Right forelimb (tissue), 1 donor: ENCODE results near the gene TADA2A.
"Not testable (repeated sequence)": the region's sequence is repeated elsewhere in the genome, so short reads cannot be mapped to it uniquely, and the experiment has no call there.

Experiments used
- DNase-seq: peaks from one replicate; pipeline ENCODE4 v3.0.0-alpha.2; 2018

The TADA2A gene

DNA sequence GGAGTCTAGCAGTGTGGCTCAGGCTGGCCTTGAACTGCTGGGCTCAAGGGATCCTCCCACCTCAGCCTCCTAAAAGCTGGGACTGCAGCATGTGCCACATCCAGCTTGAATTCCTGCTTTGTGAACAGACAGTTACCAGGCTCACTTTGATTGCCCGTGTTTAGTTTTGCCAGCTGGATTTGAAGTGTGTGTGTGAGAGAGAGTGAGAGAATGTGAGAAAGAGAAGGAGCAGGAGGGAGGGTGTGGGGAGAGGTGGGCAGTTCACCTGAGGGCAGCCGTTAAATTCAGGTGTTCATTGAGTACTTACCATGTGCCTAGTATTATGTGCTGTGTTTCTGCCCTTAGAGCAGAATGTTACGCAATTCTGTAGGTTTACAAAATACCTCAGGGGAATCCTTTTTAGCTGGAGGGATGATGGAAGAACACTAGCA is 87.7 kb downstream of the TADA2A start:
- no peak for DNase-seq

DNA sequence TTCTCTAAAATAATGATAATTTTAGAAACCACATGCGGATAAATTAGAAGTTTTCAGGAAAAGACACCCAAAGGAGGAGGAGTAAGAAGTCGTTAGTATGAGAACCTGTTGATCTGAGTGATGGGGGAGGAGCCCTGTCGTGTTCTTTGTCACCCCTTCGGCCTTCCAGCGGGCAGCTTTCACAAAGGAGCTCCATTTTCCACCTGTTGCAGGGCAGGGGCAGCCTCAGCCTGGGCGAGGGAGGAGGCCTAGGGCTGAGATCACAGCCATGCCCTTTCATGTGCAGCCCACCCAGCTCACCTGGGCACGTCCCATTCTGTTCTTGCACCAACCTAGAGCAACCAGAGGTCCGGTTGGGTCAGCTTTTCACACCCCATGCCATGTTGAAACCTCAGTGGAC is 88.3 kb downstream of the TADA2A start:
- DNase-seq = no peak

GRCh38 chr17:37500378-37500777 is 93.7 kb downstream of the TADA2A start:
- no peak for DNase-seq

DNA sequence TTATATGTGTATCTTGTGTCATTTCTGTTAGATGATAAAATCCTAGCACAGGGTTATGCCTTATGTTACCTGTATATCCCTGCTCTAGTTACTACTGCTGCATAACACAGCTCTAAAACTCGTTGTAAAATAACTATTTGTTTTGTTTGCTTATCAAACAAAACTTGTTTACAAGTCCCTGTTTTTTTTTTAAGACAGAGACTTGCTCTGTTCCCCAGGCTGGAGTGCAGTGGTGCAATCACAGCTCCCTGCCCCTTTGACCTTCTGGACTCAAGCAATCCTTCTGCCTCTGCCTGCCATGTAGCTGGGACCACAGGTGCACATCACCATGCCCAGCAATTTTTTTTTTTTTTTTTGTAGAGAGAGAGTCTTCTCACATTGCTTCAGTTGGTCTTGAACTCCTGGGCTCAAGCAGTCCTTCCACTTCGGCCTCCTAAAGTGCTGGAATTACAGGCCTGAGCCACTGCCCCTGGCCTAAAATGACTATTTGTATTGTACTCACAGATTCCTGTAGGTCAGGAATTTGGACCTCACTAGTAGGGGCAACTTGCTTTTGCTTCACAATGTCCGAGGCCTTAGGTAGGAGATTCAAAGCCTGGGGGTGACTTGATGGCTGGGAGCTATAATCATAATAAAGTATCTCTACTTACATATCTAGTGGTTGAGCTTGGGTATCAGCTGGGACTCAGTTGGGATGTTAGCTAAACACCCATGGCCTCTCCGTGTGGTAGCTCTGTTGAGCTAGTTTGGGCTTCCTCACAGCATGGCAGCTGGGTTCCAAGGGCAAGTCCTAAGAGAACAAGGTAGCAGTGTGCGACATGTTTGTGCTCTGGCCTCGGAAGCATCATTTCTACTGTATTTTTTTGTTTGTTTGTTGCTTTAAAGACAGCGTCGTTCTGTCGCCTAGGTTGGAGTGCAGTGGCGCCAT is 95.6 kb downstream of the TADA2A start:
- DNase-seq = no peak

GRCh38 chr17:37503148-37503547 is 96.5 kb downstream of the TADA2A start:
- DNase-seq = no peak

DNA sequence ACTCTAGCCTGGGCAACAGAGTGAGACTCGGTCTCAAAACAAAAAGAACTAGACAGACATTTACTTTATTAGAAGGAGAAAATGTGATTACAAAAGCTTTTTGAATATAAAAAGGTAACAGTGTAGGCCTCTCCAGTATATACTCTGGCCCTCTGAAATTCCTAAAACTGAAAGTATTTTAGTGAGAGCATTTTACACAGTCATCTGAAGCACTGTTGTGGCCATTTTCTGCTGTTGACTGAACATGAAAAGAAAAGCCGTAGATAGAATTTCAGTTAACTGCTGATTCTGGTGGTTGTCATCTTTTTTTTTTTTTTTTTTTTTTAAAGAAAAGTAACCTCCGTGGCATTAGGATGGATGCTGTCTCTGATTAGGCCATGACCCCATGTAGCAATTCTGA is 98.6 kb downstream of the TADA2A start:
- no peak for DNase-seq

DNA sequence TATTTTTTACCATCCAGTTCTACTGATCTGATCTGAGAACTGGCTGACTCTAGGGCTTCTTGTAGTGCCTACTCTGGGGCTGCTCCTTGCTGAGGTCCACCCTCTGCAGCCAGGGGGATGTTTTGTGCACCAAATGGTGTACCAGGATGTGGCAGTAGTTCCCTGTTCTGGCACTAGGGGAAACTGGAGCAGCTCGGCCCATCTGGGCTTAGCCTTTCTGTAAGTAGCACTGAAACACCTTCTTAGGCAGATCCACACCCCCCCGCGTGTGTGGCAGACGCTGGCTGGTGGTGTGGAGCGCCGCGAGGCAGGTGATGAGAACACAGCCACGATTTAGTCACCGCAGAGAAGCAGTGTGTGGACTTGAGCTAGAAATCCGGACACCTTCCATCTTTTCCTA is 100.0 kb downstream of the TADA2A start:
- DNase-seq = no peak

- DNase-seq = no peak
Measured at GRCh38 chr17:37507111-37507510, 100.4 kb downstream of the TADA2A start.

DNA sequence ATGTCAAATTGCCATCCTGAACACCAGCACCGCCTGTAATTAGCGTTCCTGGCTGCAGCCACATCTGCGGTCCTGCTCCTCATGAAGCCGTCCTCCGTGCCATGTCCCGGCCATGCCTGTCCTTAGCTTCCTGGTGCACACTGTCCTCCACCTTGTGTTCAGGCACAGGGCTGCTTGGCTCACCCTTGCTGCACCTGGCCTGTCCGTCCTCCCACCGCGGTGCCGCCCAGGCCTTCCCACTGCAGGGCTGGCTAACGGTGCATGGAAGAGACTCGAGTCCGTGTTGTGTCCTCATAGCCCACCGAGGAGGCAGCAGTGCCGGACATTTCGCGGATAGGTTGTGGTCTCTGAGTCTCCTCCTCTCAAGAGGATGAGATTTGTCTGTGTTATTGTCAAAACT is 103.4 kb downstream of the TADA2A start:
- DNase-seq = no peak

DNA sequence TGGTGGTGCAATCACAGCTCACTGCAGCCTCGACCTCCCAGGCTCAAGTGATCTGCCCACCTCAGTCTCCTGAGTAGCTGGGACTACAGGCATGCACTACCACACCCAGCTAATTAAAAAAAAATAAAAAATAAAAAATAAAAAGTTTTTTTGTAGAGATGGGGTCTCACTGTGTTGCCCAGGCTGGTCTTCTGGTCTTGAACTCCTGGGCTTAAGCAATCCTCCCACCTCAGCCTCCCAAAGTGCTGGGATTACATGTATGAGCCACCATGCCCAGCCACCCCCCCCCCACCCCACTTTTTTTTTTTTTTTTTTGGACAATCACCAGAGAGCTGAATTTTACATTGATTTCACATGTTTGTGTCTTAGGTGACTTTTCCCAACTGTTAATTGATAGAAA is 105.0 kb downstream of the TADA2A start:
- DNase-seq = not testable (repeated sequence)

GRCh38 chr17:37512442-37513068 is 105.9 kb downstream of the TADA2A start:
- DNase-seq = no peak

GRCh38 chr17:37513711-37514110 is 107.0 kb downstream of the TADA2A start:
- DNase-seq = no peak

GRCh38 chr17:37516127-37516571 is 109.5 kb downstream of the TADA2A start:
- no peak for DNase-seq

GRCh38 chr17:37517881-37518280 is 111.2 kb downstream of the TADA2A start:
- no peak for DNase-seq

GRCh38 chr17:37518826-37519225 is 112.1 kb downstream of the TADA2A start:
- DNase-seq = no peak

- DNase-seq = no peak
Measured at GRCh38 chr17:37519251-37519985, 112.7 kb downstream of the TADA2A start.

DNA sequence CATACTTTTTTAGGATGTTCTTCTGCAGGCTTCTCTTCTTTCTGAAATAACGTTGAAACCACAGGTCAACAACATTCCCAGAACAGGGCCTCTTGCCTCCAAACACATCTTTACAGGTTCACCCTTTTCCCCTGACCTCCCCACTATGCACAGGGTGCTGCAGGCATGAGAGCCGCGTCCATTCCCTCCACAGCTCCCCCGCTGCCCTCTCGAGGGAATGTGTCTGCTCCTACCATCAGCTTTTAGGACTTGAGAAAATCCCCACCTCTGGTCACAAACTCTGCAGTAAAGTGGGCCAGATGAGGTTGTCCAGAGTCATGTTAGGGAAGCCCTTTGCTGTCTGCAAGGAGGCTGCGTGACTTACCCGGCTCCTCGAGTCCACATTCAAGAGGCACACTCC is 113.5 kb downstream of the TADA2A start:
- DNase-seq = no peak

GRCh38 chr17:37521821-37522220 is 115.1 kb downstream of the TADA2A start:
- DNase-seq = no peak

GRCh38 chr17:37523715-37524219 is 117.1 kb downstream of the TADA2A start:
- DNase-seq = no peak

DNA sequence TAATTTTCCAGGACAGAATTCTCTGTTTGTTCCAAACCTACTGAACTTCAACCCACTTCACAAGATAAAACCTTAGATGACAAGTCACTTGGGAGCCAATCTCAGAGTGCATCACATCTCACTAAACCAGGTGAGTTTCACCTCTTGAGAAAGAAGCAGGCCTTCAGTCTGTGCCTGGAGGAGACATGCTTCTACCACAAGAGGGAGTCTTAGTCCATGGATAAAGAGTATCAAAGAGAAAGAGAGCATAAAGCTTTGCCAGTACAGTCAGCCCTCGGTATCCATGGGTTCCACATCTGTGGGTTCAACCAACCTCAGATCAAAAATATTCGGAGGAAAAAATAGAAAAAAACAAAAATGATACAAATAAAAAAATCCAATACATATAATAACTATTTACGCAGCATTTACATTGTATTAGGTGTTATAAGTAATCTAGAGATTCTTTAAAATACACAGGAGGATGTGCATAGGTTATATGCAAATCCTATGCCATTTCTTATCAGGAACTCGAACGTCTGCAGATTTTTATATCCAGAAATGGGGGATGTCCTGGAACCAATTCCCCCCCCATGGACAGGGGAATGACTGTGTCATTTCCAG is 120.7 kb downstream of the TADA2A start:
- DNase-seq = no peak
